ENCODE results near the gene TCAF1. TPM values are rescaled to one million over a fixed set of nuclear protein-coding genes. Genes with fewer than 3 reads are reported as not detected.

The TCAF1 gene
- total and polyA plus RNA-seq, 2 donors (not counting 3 experiments of a cell fraction or from before 2014, with no cell fraction given) = 29.0 to 48.3 TPM

- no peak overlapping the region for H3K4me3 ChIP-seq (replicated peaks in 1 of 3; ENCODE audit: insufficient read depth in 1 of 3, low read depth in 1 of 3, low read length in 3 of 3)
- CTCF ChIA-PET = interaction anchor here (0.6 to 4.0 kb wide), 18 partner anchors 8 to 235 kb away, joined by 3 to 69 read pairs (median 4); partner anchors contain the start of gene TCAF1
- TF ChIP-seq FOS (IDR thresholded peaks at IDR 0.05; ENCODE audit: borderline replicate concordance, insufficient read depth, low read length) (no peak), MYC (IDR thresholded peaks at IDR 0.05; ENCODE audit: low read depth, low read length) (no peak), GATA2 (IDR thresholded peaks at IDR 0.05; ENCODE audit: insufficient read depth, insufficient read length, low read depth, low read length) (no peak), EZH2 (IDR thresholded peaks at IDR 0.05; ENCODE audit: borderline replicate concordance, low read depth, low read length, severe bottlenecking) (no peak), JUN (IDR thresholded peaks at IDR 0.05; ENCODE audit: borderline replicate concordance, insufficient read depth, insufficient read length, low read depth) (peak; percentile 27), MAX (IDR thresholded peaks at IDR 0.05; ENCODE audit: insufficient read depth, insufficient read length) (no peak), POLR2AphosphoS5 (IDR thresholded peaks at IDR 0.05; ENCODE audit: insufficient read depth, low read depth, low read length) (no peak)
- TF ChIP-seq, protein P1, sequence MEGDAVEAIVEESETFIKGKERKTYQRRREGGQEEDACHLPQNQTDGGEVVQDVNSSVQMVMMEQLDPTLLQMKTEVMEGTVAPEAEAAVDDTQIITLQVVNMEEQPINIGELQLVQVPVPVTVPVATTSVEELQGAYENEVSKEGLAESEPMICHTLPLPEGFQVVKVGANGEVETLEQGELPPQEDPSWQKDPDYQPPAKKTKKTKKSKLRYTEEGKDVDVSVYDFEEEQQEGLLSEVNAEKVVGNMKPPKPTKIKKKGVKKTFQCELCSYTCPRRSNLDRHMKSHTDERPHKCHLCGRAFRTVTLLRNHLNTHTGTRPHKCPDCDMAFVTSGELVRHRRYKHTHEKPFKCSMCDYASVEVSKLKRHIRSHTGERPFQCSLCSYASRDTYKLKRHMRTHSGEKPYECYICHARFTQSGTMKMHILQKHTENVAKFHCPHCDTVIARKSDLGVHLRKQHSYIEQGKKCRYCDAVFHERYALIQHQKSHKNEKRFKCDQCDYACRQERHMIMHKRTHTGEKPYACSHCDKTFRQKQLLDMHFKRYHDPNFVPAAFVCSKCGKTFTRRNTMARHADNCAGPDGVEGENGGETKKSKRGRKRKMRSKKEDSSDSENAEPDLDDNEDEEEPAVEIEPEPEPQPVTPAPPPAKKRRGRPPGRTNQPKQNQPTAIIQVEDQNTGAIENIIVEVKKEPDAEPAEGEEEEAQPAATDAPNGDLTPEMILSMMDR (IDR thresholded peaks at IDR 0.05; ENCODE audit: extremely low read depth in 1 of 2, insufficient read depth in 1 of 2, low read depth in 1 of 2, low read length in 2 of 2) = peak; percentile 36 to 46
- H3K27ac ChIP-seq (ENCODE audit: insufficient read depth, low read depth, low read length) = no peak overlapping the region
- dilution Hi-C loops (cut with MboI; ENCODE audit: extremely low pct_ligation_motif_present, low sequenced_read_pairs) (no loop called here), intact Hi-C loops (cut with micrococcal nuclease) (no loop called here)
- no peaks in the 10 kb centered on the region for H3K36me3 ChIP-seq (ENCODE audit: control insufficient read depth in 2 of 2, extremely low read depth in 1 of 2, insufficient read depth in 2 of 2, low read length in 2 of 2)
- no peaks in the 10 kb centered on the region for H3K9me3 ChIP-seq (replicated peaks; ENCODE audit: control insufficient read depth, insufficient read depth, low read length)
- no peak overlapping the region for H2AFZ ChIP-seq (ENCODE audit: low read depth, low read length)
- BruUV-seq (replicated peaks) = no TSS peak
- H3K9me1 ChIP-seq (replicated peaks; ENCODE audit: control insufficient read depth, extremely low read depth, insufficient read depth, low read length) = no peaks in the 10 kb centered on the region
- POLR2A ChIA-PET = interaction anchor here (1.1 to 1.9 kb wide), 2 partner anchors 9 to 10 kb away, joined by 4 to 10 read pairs; partner anchors contain the start of gene TCAF1
- peak; percentile 61 for DNase-seq (ENCODE audit: low read depth, low spot score)
- peaks cover 15% of the 10 kb centered on the region for H3K4me1 ChIP-seq (ENCODE audit: control insufficient read depth, extremely low read depth, insufficient read depth, low read length)
- H4K20me1 ChIP-seq (replicated peaks; ENCODE audit: control insufficient read depth, extremely low read depth, insufficient read depth, low read length) = no peaks in the 10 kb centered on the region
- peaks cover 30% of the 10 kb centered on the region for H3K79me2 ChIP-seq (ENCODE audit: control insufficient read depth, insufficient read depth, low read length)
- no peak for FAIRE-seq
- no peak overlapping the region for H3K9ac ChIP-seq (replicated peaks; ENCODE audit: extremely low read depth, insufficient read depth, low read length)
- no peak overlapping the region for H3K4me2 ChIP-seq (ENCODE audit: insufficient read depth, low read length)
- no peaks in the 10 kb centered on the region for H3K27me3 ChIP-seq (ENCODE audit: control insufficient read depth in 2 of 2, insufficient read depth in 2 of 2, low read length in 2 of 2)
Measured at GRCh38 chr7:143892527-143893300, 9.3 kb downstream of the TCAF1 start.
